GM18526 (cell line): ENCODE results near the gene GRWD1.
A peak's percentile ranks its signal among the peaks of the same experiment; 100 is the strongest.

Experiments used
- POLR2A ChIP-seq: IDR thresholded peaks from 3 replicates; pipeline ENCODE4 v1.6.1; 2011; ENCODE audit not compliant: insufficient read length; ENCODE audit errors: extremely low read depth

GRWD1 gene

GRCh38 chr19:48492925-48493717 lies 47.3 kb downstream of the GRWD1 start:
- peak; percentile 38 for TF ChIP-seq POLR2A

GRCh38 chr19:48493718-48494401 lies 48.1 kb downstream of the GRWD1 start:
- no peak for TF ChIP-seq POLR2A

DNA sequence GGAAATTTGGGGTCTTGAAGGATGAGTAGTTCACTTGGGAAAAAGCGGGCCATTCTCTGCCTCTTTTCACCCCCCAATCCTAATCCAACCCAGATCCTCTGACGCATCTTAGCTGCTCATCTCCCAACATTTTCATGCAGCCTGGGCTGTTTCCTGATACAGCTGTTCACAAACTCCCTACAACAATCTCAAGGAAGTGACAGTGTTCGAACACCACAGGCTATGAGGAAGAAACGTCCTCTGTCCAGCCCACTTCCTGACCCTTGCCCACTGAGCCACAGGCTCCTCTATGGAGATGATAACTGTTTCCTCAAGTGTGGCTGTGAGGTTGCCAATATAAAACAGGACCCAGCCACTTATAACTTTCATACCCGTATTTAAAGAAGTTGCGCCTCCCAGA lies 49.6 kb downstream of the GRWD1 start:
- TF ChIP-seq POLR2A, result no peak

- TF ChIP-seq POLR2A, result no peak
These were observed 51.4 kb downstream of the GRWD1 start for GRCh38 chr19:48496959-48497727.

GRCh38 chr19:48497728-48498594 lies 52.2 kb downstream of the GRWD1 start:
- TF ChIP-seq POLR2A, result no peak

GRCh38 chr19:48498595-48499311 lies 53.0 kb downstream of the GRWD1 start:
- no peak for TF ChIP-seq POLR2A

GRCh38 chr19:48499316-48500090 lies 53.7 kb downstream of the GRWD1 start:
- no peak for TF ChIP-seq POLR2A

DNA sequence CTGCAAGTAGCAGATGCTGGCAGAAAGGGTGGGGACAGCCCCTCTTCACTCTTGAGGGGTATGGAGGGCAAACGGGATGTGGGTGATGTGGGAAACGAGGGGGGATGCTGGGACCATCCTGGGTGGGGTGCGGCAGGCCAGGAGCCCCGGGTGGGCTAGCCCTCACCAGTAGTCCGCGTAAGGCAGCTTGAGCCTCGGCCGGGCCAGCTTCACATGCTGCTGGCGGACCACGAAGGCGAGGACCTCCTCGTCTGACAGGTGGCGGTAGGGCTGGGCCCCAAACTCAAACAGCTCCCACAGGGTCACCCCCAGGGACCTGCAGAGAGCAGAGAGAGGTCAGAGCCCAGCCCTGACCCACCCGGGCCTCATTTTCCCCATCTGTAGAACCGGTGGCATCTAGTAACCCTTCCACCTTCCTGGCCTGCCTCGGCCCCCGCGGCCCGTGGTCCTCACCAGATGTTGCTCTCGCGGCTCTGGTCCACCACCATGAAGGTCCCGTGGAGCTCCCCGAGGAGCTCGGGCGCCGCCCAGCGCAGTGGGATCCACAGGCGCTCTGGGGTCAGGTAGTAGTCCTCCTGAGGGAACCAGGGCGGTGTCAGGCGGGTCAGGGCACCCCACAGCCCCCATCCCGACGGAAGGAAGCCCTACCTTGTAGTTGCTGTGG lies 55.2 kb downstream of the GRWD1 start:
- TF ChIP-seq POLR2A, result no peak

GRCh38 chr19:48501494-48502349 lies 55.9 kb downstream of the GRWD1 start:
- no peak for TF ChIP-seq POLR2A

DNA sequence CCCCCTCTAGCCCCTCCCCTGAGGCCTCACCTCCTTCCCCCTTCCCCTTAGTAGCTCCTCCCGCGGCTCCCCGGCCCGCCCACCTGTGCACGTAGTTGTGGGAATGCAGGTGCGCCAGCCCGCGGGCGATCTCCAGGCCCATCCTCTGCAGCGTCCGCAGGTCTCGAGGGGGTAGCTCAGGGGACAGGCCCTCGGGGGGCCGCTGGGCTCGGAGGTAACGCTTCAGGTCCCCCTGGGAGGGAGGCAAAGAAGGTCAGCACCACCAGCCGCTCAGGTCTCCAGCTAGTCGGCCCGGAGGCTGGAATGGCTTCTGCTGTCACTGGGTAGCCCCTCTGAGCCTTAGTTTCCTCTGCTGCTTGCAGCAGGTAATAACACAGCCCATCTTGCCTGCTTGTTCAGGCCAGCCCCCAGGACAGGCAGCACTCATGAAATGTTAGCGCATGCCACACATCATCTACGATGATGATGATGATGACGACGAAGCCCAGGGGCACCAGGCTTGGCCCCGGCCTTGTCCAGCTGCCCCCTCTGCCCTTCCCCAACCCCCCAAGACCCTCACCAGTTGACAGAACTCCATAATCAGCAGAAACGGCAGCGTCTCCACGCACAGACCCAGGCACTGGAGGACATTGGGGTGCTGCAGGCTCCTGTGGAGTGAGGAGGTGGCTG lies 56.7 kb downstream of the GRWD1 start:
- TF ChIP-seq POLR2A, result no peak

GRCh38 chr19:48506138-48506733 lies 60.5 kb downstream of the GRWD1 start:
- TF ChIP-seq POLR2A, result no peak
